ENCODE data around the gene TAS2R39.
"Not testable (repeated sequence)": the region's sequence is repeated elsewhere in the genome, so short reads cannot be mapped to it uniquely, and the experiment has no call there.

TAS2R39 gene

GRCh38 chr7:143183024-143183423 lies at the start of gene TAS2R39:
TAS2R39 (plus strand) TSS chr7:143183419; CDS start chr7:143183419, 0 bp downstream.
- no peak for DNase-seq

GRCh38 chr7:143147070-143147469 lies 36.1 kb upstream of the TAS2R39 start:
- no peak for DNase-seq

- DNase-seq = no peak
Observed at GRCh38 chr7:143148050-143148449, 35.2 kb upstream of the TAS2R39 start.

DNA sequence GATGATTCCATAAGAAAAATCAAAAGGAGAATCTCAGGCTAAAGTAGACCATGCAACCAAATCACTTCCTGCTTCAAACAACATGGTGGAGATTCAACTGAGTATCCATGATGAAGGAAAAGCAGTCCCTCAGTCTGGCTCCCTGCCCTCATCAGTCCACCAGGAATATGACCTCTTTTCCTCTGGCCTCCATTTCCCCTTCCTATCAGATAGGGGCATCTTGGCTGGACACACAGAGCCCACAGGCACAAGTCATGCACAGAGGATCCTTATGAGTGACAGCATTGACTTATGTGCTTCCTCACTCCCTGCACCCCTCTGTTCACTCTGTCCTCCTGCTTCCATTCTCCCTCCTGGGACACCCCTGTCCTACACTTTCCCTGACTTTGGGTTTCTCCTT lies 34.6 kb upstream of the TAS2R39 start:
- DNase-seq = no peak

- not testable (repeated sequence) for DNase-seq
Observed at GRCh38 chr7:143150696-143151095, 32.5 kb upstream of the TAS2R39 start.

DNA sequence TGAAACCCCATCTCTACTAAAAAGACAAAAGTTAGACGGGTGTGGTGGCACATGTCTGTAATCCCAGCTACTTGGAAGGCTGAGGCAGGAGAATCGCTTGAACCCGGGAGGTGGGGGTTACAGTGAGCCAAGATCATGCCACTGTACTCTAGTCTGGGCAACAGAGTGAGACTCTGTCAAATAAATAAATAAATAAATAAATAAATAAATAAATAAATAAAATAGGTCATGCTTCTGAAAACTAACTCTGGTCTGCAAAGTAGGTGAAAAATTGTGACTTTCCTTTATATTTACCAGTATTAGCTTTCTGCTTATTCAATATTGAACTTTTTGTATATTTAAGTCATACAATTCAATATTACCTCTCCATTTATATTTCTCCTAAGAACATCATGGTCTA lies 24.6 kb upstream of the TAS2R39 start:
- not testable (repeated sequence) for DNase-seq

DNA sequence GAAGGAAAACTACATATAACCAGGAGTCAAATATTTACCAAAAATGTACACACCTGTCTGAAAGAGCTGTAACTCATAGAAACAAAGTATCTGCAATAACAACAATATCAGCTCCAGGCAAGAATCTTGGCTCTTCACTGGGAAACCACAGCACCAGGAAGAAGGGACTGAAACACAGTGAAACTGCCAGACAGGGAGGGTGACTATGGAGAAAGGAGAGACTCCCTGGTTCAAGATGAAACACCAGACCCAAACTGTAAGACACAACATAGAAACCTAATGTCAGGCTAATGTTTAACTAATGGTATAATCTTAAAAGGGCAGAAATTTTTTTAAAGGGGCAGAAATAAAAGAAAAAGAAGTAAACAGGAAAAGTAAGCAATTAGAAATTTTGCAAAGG lies 11.5 kb upstream of the TAS2R39 start:
- no peak for DNase-seq

DNA sequence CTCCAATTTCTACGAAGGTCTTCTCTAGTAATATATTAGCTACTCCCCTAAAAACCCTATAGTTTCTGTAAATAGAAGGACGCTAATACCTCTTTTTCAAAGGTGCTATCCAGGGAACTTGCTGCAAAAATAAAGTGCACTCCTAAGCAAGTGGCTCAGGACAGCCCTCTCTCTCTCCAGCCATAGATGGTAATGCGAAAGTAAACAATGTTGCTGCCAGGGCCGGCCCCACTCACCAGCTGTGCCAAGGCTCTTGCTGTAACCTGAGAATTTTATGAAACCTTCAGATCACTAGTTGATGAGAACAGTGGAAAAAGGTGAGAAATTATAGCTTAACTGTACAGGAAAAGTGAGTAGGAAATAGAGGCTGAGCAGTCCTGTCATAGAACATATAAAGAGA lies 10.9 kb upstream of the TAS2R39 start:
- DNase-seq = no peak

GRCh38 chr7:143176128-143176527 lies 7.1 kb upstream of the TAS2R39 start:
- DNase-seq = no peak

DNA sequence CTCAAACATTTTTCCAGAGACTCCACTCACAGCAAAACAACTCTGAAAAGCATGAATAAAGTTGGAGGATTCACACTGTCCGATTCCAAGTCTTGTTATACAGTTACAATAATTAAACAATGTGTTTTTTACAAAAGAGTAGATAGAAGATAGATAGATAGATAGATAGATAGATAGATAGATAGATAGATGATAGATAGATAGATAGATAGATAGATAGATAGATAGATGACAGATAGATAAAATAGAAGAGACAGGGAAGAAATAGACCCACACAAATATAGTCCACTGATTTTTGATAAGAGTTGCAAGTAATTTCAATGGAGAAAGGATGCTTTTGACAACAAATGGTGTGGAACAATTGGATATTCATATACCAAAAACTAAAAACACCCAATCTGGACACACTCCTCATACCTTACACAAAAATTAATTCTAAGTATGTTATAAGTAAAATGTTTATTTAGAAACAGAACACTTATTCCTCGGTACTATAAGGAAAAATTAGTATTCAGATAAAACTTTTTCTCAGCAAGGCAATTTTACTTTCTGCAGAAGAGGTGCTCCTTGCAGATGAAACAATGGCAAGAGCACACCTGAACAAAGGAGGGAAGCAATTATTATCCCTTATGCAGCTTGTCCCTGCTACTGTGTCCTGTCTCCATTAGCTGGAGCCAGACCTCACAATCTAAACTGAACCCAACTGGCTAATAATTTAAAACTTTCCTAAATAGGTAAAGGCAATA lies 5.7 kb upstream of the TAS2R39 start:
- DNase-seq = no peak

- not testable (repeated sequence) for DNase-seq
Observed at GRCh38 chr7:143180771-143181170, 2.4 kb upstream of the TAS2R39 start.

- DNase-seq = no peak
Observed at GRCh38 chr7:143181349-143181748, 1.9 kb upstream of the TAS2R39 start.

DNA sequence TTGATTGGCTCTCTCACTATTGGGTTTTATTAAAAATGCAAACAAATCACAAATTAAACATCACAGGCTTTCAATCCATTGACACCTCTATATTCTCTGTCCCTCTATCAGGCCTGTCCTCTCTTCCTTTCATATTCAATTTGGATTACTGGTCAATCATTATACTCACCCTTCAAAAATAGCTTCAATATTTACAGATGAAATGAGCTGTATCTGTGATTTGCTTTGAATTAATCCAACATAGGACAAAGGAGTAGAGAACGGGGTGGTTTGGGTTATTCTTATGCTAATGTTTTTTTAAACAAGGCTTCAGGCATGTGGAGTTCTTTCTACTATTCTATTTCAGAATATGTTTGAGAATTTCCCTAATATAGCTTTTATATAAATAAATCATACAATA lies 2.3 kb downstream of the TAS2R39 start:
- no peak for DNase-seq

DNA sequence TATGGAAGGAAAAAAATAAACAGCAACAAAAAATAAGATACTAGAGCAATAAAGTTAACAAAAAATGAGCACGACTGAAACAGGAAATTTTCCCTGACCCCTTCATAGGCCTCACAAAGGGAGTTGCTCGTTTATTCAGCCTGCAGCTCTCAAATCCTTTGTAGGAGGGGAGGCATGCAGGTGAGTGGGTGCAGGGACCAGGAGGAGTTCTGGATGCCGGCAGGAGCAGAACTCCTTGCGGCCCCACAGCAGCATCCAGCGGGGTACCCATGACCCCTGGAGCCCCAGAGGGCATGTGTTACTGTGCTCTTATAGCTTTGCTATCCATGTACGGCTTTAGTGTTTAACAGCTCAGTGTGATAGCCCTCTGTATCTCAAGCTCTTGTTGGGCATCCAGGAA lies 5.8 kb downstream of the TAS2R39 start:
- DNase-seq = no peak

- DNase-seq = no peak
Observed at GRCh38 chr7:143193880-143194279, 10.7 kb downstream of the TAS2R39 start.

GRCh38 chr7:143199040-143199439 lies 15.8 kb downstream of the TAS2R39 start:
- no peak for DNase-seq

DNA sequence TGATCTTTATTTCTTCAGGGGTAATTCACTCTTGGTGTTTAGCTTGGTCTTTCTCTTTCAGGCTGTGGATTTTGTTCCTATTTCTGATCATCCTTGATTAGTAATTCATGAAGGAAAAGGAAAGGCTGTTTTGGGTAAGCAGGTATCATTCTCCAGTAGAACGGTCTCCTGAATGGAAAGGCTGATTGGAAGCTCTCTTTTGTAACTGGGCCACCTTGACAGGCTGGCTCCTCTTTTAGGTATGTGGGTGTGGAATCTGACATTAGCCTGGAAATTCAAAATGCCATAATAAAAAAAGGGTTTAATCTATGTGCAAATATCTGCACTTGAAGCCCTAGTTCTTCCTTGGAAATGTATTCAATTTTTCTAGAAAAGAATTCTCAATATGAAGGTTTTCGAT lies 18.9 kb downstream of the TAS2R39 start:
- no peak for DNase-seq

GRCh38 chr7:143203386-143203785 lies 20.2 kb downstream of the TAS2R39 start:
- DNase-seq = peak in 1 of 51 donors; percentile 6

DNA sequence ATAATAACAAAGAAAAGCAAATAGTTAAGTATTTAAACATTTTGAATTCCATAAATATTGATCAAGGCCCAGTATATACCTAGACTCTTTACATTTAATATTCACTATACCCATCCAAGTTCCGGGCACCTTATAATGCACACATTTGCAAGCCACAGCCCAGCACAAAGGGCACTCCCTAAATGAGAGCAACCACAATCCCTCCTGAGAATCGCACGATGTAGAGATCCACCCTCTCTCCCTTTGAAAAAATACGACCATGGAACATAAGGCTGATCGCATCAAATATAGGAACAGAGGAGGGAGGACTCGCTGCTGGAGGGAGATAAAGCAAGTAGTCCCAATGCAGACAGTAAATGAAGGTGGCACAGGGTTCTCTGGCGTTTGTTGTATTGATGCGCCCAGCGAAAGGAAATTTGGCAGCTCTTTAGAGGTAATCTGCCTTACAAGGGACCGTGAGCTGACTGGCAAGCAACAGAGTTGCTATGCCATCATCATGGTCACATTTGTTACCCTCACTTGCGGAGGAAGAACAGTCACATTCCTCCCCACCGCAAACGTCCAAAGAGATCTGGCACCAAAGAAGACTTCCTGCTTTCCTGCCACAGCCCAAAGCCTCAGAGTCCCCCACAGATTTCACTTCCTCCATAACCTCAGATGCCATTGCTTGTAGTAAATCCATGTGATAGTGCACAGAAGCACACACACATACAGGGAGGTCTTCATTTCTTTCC lies 22.5 kb downstream of the TAS2R39 start:
- DNase-seq = peak in 15 of 51 donors; percentile 4 to 44 (median 22)

DNA sequence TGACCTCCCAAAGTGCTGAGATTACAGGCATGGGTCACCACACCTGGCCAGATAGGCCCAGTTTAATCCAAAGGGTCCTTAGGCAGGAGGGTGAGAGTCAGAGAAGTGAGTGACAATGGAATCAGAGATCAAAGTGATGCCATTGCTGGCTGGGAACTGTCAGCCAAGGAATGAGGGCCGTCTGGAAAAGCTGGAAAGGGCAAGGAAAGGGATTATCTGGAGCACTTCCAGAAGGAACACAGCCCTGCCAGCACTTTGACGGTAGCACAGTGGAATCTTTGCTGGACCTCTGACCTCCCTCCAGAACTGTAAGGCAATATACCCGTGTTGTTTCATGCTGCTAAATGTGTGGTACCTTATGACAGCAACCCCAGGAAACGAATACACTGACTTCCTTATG lies 27.3 kb downstream of the TAS2R39 start:
- DNase-seq = no peak

- not testable (repeated sequence) for DNase-seq
Observed at GRCh38 chr7:143213478-143213877, 30.3 kb downstream of the TAS2R39 start.

DNA sequence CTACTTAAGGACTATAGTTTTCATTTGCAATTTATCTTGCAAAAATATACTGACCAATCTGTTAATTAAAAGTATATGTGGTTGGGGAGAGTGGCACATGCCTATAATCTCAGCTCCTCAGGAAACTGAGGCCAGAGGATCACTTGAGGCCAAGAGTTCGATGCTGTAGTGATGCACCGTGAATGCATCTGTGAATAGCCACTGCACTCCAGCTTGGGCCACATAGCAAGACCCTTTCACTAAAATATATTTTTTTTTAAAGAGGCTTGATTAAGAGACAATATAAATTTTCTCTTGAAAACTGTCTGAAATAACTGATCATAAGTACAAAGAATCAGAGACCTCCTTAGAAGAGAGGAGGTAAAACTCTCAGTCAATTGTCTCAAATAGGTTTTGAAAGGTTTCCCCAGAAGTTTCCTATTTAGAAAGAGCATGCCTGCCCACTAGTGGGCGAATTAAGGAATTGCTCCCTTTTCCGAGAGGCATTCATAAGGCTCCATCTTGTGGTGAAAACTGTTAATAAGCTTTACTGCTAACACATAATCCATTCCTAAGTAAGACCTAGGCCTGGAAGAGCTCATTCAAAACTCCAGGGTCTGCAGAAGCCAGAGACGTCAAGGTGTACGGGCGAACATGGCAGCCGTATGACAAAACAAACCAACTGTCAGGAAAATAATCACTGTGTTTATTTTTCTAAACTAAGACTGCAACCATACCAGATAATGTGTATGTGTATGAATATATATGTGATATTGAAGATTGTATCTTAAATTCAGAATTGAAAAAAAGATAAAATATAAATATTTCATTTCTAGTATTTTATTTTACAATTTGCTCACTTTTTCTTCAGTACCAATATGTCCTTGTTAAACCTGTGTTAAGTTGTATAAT lies 31.8 kb downstream of the TAS2R39 start:
- peak in 25 of 51 donors; percentile 4 to 80 (median 29) for DNase-seq

Data from hypothalamus (tissue), 51 donors.